Thyroid gland (tissue), 4 donors: ENCODE results near the gene ATP9B. TPM values are rescaled to one million over a fixed set of nuclear protein-coding genes. Genes with fewer than 3 reads are reported as not detected.

Experiments
- DNase-seq, 2 donors: peaks; one replicate each; pipeline ENCODE4 v3.0.0-alpha.2; 2019
- H3K27ac ChIP-seq, 3 donors: fragments of 200-600 bp; sonication (generic); 1 replicate in 2 of 3; 2 replicates in 1 of 3; pipeline ENCODE4 v1.5.1; 2016 to 2019; ENCODE audit warnings: mild to moderate bottlenecking in 1 of 3, moderate library complexity in 1 of 3
- H3K27me3 ChIP-seq: fragments of 200-600 bp; sonication (generic); one replicate; pipeline ENCODE4 v1.5.1; 2019
- H3K36me3 ChIP-seq, 2 donors: fragments of 200-600 bp; sonication (generic); one replicate each; pipeline ENCODE4 v1.5.1; 2016 to 2019
- H3K4me1 ChIP-seq, 2 donors: fragments of 200-600 bp; sonication (generic); one replicate each; pipeline ENCODE4 v1.5.1; 2017 to 2019
- H3K4me3 ChIP-seq, 3 donors: fragments of 200-600 bp; sonication (generic); replicated peaks in 1 of 3; 1 replicate in 2 of 3; 2 replicates in 1 of 3; pipeline ENCODE4 v1.5.1; 2016; ENCODE audit warnings: mild to moderate bottlenecking in 1 of 3
- H3K9me3 ChIP-seq: fragments of 200-600 bp; sonication (generic); one replicate; pipeline ENCODE4 v1.5.1; 2017
- POLR2A ChIP-seq, 2 donors: fragments of 450-650 bp; IDR thresholded peaks; one replicate each; pipeline ENCODE4 v1.6.1; 2017; ENCODE audit warnings: antibody characterized with exemption in 2 of 2, mild to moderate bottlenecking in 2 of 2, moderate library complexity in 1 of 2
- WGBS, 2 donors: methylation state at CpG; one replicate each; pipeline ENCODE4 v1.1.5; 2017; 5-methylcytosine and 5-hydroxymethylcytosine counted together
- intact Hi-C: fragments of 100-400 bp; cut with DNase I; formaldehyde crosslinking; loops from one replicate; pipeline ENCODE4 v1.15.1; 2023
- total RNA-seq, 4 donors: library from RNA; depleted of rRNA; stranded (reverse); fragments of >200 nt; gene quantifications; one replicate each; pipeline ENCODE4 v1.2.3, GENCODE V29; 2016
- TF ChIP-seq, protein P1 (sequence below), 6 experiments: fragments of 200-600 bp in 3 of 6; fragments of 450-650 bp in 3 of 6; sonication (generic) in 3 of 6; IDR thresholded peaks; one replicate each; pipeline ENCODE4 v1.5.1; 2016 to 2019; ENCODE audit warnings: antibody characterized with exemption in 6 of 6, mild to moderate bottlenecking in 2 of 6, inconsistent platforms in 1 of 6, moderate library complexity in 1 of 6

Gene ATP9B
- total RNA-seq, 4 donors from 2014 or later, result 30.6 to 58.1 (median 48.2) TPM

DNA sequence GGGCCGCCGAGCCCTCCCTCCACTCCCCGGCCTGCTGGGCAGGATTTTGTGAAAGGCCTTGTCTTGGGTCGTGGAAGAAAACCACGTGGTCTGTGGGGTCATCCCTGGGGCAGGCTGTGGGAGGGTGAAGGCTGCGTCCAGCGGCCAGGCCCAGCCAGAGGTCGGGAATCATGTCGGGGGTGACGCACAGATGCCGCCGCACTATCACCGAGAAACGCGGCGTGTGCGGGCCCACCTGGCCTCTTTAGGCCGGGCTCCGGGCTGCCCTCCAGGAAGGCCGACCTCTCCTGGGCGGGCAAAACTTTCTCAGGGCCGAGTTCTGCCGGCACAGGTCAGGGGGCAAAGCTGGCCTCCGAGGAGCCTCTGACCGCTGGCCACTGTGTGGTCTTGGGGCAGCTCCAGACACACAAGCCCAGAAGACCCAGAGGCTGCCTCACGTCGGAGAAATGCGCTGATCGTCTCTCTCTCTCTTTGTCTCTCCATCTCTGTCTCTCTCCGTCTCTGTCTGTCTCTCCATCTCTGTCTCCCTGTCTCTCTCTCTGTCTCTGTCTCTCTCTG lies 354.9 kb downstream of the ATP9B start:
- Histone ChIP-seq H3K27ac (peak overlapping the region in 1 of 3 donors; percentile 12), H3K4me3 (no peak overlapping the region), H3K4me1 (peaks cover 0 to 4% of the 10 kb centered on the region in 2 donors), H3K9me3 (no peaks in the 10 kb centered on the region), H3K36me3 (no peaks in the 10 kb centered on the region), H3K27me3 (no peaks in the 10 kb centered on the region)
- DNase-seq, result peak in 1 of 2 donors; percentile 20
- TF ChIP-seq, protein P1, sequence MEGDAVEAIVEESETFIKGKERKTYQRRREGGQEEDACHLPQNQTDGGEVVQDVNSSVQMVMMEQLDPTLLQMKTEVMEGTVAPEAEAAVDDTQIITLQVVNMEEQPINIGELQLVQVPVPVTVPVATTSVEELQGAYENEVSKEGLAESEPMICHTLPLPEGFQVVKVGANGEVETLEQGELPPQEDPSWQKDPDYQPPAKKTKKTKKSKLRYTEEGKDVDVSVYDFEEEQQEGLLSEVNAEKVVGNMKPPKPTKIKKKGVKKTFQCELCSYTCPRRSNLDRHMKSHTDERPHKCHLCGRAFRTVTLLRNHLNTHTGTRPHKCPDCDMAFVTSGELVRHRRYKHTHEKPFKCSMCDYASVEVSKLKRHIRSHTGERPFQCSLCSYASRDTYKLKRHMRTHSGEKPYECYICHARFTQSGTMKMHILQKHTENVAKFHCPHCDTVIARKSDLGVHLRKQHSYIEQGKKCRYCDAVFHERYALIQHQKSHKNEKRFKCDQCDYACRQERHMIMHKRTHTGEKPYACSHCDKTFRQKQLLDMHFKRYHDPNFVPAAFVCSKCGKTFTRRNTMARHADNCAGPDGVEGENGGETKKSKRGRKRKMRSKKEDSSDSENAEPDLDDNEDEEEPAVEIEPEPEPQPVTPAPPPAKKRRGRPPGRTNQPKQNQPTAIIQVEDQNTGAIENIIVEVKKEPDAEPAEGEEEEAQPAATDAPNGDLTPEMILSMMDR (IDR thresholded peaks at IDR 0.05), result no peak
- TF ChIP-seq POLR2A (IDR thresholded peaks at IDR 0.05), result no peak
- 75 to 79% methylated on average over 21 to 30 of the region's 30 CpGs for WGBS, 2 donors
- intact Hi-C loops, result no loop called here

DNA sequence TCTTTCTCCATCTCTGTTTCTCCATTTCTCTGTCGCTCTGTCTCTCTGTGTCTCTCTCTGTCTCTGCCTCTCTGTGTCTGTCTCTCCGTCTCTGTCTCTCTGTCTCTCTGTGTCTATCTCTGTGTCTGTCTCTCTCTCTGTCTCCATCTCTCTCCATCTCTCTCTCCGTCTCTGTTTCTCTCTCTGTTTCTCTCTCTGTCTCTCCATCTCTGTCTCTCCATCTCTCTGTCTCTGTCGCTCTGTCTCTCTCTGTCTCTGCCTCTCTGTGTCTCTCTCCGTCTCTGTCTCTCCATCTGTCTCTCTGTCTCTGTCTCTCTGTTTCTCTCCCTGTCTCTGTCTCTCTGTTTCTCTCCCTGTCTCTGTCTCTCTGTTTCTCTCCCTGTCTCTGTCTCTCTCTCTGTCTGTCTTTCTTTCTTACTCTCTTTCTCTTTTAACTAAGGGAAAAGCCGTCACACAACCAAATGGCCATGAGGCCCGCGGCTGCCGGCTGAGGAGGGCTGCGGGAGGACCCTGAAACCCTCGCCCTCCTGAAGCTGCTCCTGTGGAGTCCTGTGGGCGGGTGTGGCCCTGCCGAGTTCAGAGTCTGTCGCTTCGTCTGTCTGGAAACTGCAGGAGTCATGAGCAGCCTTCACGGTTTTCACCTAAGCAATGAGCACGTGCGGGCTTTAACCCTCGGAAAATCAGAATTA lies 355.8 kb downstream of the ATP9B start:
- Histone ChIP-seq H3K27me3 (no peaks in the 10 kb centered on the region), H3K27ac (no peak overlapping the region), H3K9me3 (no peaks in the 10 kb centered on the region), H3K4me1 (peaks cover 0 to 4% of the 10 kb centered on the region in 2 donors), H3K36me3 (no peaks in the 10 kb centered on the region), H3K4me3 (no peak overlapping the region)
- DNase-seq, result no peak
- WGBS, 2 donors, result 90 to 91% methylated on average over 18 to 19 of the region's 19 CpGs
- TF ChIP-seq, protein P1 (IDR thresholded peaks at IDR 0.05), result no peak
- TF ChIP-seq POLR2A (IDR thresholded peaks at IDR 0.05), result no peak
- intact Hi-C loops, result no loop called here

DNA sequence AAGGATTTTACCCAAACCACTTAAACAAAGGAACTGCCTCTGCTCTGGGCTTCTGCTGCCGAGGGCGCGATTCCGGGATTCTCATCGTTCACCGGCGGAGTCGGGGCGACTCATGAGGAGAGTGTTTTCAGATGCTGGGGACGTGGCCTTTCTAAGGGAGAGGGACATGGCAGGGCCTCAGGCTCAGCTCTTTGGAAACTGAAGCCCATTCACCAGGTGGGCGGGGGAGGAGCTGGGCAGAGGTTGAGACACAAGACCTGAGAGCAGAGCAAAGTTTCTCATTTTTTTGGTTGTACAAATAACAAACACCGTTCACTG lies 356.3 kb downstream of the ATP9B start:
- WGBS, 2 donors, result 78 to 84% methylated on average over 12 of the region's 12 CpGs
- Histone ChIP-seq H3K27ac (no peak overlapping the region), H3K4me1 (peaks cover 0 to 4% of the 10 kb centered on the region in 2 donors), H3K4me3 (no peak overlapping the region), H3K9me3 (no peaks in the 10 kb centered on the region), H3K27me3 (no peaks in the 10 kb centered on the region), H3K36me3 (no peaks in the 10 kb centered on the region)
- no peak for TF ChIP-seq POLR2A (IDR thresholded peaks at IDR 0.05)
- TF ChIP-seq, protein P1 (IDR thresholded peaks at IDR 0.05), result no peak
- intact Hi-C loops, result no loop called here
- DNase-seq, result no peak

DNA sequence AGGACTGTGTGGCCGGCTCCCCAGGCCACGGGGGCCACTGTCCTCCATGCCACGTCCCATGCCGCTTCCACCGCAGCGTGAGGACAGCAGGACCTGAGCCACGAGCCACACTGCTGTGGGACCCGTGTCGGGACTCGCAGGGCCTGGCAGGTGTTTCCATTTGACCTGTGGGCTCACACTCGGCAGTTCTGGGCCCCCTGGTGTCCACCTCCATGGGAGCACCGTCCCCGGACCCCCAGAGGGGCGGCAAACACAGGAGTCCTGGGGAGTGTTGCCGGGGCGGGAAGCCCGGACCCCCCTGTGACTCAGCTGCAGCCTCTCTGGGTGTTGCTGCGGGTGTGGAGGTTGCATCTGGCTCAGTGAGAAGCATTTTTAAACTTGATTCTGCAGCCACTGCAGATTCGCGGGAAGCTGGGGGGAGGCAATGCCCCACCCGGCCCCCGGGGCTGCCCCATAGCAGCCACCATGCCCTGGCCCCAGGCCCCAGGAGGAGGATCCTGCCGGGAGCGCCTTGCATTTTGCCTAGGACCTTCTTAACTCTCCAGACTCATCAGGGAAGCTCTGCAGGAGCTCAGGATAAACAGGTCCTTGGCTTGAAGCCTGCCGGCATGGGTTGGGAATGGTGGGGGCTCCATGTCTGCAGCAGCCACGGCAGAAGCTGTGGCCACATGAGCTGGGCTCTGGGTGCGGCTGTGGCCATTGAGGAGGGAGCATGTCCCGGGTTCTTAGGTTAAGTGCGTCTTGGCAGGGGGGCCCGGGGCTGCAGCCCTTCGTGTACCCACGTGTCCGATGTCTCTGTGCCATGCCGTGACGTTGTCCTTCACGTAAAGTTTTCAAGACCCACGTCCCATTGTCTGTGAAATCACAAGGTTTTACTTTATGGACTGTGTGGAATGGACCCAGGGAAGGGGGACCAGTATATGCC lies 357.4 kb downstream of the ATP9B start:
- Histone ChIP-seq H3K4me3 (no peak overlapping the region), H3K27me3 (no peaks in the 10 kb centered on the region), H3K4me1 (peaks cover 0 to 4% of the 10 kb centered on the region in 2 donors), H3K9me3 (no peaks in the 10 kb centered on the region), H3K27ac (no peak overlapping the region), H3K36me3 (no peaks in the 10 kb centered on the region)
- WGBS, 2 donors, result 84 to 88% methylated on average over 22 to 27 of the region's 37 CpGs
- intact Hi-C loops, result no loop called here
- TF ChIP-seq, protein P1 (IDR thresholded peaks at IDR 0.05), result no peak
- no peak for TF ChIP-seq POLR2A (IDR thresholded peaks at IDR 0.05)
- no peak for DNase-seq
